Stimulated activated CD8-positive, alpha-beta memory T cell treated with anti-CD3 and anti-CD28 coated beads, Interleukin-12 subunit alpha, Interleukin-12 subunit beta, amount 100 ng/mL, for 1 hour (primary cell): ENCODE data around the gene FBXL4.
"Not testable (repeated sequence)": the region's sequence is repeated elsewhere in the genome, so short reads cannot be mapped to it uniquely, and the experiment has no call there.

Experiments
- DNase-seq: peaks from one replicate; pipeline ENCODE4 v3.0.0-alpha.2; 2020; ENCODE audit warnings: low read depth

The FBXL4 gene

GRCh38 chr6:98945311-98946115 is 2.2 kb downstream of the FBXL4 start:
- no peak for DNase-seq

DNA sequence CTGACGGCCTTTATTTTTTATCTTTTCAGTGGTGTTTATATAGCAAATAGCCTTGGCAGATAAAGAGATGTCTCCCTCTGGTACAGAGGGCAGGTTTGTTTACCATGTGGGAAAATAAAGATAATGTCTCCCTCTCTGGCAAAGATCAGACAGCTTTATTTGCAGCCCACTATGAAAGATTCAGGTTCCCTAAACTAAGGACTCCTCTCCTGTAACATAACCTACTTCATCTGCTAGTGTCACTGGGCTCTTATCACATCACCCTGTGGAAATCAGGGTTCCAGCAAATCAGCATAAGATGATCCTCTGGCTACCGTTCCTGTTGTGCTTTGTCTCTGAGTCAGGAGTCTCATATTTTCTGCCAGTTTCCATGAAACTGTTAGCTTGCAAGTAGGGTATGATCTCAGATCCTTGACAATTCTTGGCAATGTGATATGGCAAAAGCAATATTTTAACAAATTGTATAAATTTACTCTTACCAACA is 3.1 kb downstream of the FBXL4 start:
- DNase-seq: no peak

- DNase-seq: no peak
Measured at GRCh38 chr6:98944168-98944567, 3.6 kb downstream of the FBXL4 start.

GRCh38 chr6:98942263-98942803 is 5.4 kb downstream of the FBXL4 start:
- no peak for DNase-seq

DNA sequence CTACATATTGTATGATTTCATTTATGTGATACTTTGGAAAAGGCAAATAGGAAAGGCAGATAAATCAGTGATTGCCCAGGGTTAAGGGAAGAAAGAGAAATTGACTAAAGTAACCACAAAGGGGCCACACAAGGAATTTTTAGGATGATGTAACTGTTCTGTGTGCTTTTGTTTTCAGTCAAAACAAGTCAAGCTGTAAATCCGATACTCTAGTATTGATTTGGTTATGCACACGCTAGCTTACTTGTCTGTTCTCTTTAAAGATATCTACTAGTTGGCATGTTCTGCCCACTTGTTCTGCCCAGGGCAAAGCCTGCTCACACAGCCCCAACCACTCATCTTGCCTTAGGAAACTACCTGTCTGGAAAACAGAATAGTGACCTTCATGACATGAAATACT is 6.4 kb downstream of the FBXL4 start:
- DNase-seq: no peak

DNA sequence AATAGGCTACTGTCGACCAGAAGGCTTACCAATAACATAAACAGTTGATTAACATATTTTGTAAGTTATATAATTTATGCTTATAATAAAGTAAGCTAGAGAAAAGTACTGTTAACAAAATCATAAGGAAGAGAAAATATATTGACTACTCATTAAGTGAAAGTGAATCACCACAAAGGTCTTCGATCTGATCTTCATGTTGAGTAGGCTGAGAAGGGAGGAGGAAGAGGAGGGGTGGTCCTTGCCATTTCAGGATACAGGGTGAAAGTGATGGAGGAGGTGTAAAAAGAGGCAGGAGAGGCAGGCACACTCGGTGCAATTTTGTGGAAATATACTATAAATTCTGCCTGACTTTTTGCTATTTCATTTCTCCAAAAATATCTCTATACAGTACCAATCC is 10.4 kb downstream of the FBXL4 start:
- no peak for DNase-seq

DNA sequence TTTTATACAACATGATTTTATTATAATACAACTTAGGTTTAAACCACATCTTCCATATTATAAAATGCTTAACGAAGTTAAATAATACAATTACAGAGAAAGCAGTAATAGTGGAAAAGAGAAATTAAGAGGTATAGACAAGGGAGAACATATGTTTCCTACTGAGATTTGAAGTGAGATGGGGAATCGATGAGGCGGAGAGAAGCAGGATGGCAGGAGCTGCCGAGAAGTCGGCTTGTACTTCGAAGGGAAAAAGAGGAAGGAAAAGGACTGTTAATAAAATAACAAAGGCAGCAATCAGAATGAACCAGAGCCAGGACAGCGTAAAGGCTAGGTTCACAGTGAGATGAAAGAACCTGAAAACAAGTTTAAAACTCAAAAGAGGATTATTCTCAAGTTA is 15.4 kb downstream of the FBXL4 start:
- no peak for DNase-seq

- DNase-seq: no peak
Measured at GRCh38 chr6:98931696-98932095, 16.1 kb downstream of the FBXL4 start.

GRCh38 chr6:98929498-98930060 is 18.2 kb downstream of the FBXL4 start:
- no peak for DNase-seq

DNA sequence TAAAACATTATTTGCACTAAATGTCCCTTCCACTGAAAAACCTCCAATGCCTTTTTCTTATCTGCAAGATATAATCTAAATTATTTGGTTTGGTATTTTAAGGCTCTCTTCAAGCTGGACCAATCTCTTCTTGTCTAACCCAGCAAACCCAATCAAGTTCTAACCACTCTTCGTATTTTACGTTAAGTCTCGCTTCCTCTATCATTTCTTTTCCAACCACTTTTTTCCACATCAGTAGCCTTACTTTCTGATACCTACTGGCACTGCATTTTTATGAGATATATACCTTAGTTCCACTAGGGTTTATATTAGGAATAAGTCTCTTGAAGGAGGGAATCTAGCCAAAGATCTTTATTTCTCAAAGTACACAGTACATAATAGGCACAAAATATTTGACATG is 19.1 kb downstream of the FBXL4 start:
- no peak for DNase-seq

DNA sequence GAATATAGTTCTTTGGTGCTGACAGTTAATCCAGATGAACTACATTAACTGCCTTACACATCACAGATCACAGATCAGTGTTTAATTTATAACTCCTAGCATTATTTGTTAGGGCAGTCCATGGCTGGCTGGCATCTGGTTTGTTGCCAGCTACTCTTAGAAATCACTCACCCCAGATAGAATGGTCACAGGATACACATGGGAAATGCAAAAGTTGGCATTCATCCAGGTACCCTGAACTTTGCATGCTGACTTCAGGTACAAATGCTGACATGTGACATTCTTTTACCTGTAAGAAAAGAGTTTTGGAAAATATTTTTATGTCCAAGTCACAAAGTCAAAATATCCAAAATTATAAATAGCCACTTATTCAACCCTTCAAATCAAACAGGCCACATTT is 20.2 kb downstream of the FBXL4 start:
- DNase-seq: no peak

DNA sequence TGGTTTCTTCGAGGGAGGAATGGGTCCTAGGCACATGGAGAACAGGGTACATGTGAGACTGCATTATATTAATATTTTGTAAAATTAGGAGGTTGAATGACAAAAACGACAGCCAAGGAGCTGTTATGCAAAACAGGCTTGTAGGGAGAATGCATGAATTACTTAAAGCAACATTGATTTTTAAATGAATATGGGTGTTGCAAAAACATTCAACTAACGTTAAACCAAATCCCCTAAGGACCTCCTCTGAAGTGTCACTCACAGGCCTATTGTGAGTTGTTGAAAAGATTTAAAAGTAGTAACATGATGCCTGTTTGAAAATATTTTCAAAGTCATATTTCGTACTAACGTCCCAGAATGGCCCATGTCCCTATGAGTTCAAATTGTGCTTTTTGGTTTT is 21.9 kb downstream of the FBXL4 start:
- no peak for DNase-seq

DNA sequence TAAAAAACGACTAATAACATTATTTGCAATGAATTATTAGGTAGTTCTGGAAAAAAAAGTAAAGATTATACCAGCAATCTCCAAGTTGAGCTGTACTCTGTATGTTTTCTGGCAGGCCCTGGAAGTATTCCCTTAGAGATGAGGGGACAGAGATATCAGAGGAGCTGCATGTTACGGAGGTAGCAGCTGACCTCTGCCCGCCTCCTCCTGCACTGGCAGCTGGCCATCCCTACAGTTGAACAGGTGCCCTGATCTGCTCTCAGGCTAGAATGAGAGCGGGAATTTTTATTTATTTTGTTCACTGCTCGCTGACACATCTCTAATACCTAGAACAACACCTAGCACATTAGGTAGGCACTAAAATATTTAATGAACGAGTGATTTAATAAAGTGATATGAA is 23.1 kb downstream of the FBXL4 start:
- no peak for DNase-seq

DNA sequence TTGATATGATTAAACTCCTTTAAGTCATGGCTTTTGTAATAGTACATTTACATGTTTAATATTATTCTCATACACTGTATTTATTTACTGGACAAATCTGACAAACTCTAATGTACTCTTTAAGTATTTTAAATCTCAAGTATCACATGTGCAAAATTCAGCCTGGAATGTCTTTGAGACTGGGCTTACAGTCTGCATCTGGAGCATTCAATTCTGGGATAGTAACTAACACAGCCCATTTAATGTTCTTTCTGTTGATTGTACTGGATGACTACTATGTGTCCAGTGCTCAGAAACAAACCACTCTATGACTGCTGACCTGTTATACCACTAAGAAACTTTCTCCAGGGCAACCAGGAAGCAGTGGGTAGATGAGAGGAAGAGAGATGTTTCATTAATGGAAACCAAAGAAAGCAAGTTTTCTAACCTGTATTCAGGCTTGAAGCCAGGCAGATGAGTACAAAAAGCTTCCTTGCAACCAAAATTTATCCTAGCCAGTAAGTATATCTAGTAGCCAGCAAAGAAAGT is 26.8 kb downstream of the FBXL4 start:
- DNase-seq: no peak

- not testable (repeated sequence) for DNase-seq
Measured at GRCh38 chr6:98910946-98911345, 36.8 kb downstream of the FBXL4 start.

GRCh38 chr6:98909236-98909635 is 38.5 kb downstream of the FBXL4 start:
- no peak for DNase-seq

GRCh38 chr6:98906342-98906741 is 41.4 kb downstream of the FBXL4 start:
- DNase-seq: not testable (repeated sequence)

GRCh38 chr6:98905759-98906158 is 42.0 kb downstream of the FBXL4 start:
- DNase-seq: no peak

GRCh38 chr6:98904096-98904495 is 43.6 kb downstream of the FBXL4 start:
- DNase-seq: no peak

GRCh38 chr6:98900706-98901105 is 47.0 kb downstream of the FBXL4 start:
- DNase-seq: no peak

DNA sequence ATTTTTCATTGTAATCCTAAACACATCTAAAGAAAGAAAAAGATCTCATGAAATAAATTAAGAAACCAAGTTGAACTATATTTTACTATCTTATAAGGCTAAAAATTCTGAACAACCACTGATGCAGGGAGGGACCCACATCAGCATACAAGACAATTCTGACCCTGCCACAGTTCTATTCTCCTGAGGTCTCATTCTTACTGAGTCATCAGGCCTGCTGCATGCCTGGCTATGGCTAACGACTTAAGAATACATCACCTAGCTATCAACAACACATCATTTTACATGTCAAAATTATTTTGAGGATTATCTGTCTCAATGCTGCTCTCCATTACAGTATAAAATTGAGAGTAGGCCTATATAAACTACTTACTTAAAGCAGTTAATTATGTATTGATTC is 52.9 kb downstream of the FBXL4 start:
- no peak for DNase-seq

- DNase-seq: no peak
Measured at GRCh38 chr6:98887650-98888049, 60.1 kb downstream of the FBXL4 start.

DNA sequence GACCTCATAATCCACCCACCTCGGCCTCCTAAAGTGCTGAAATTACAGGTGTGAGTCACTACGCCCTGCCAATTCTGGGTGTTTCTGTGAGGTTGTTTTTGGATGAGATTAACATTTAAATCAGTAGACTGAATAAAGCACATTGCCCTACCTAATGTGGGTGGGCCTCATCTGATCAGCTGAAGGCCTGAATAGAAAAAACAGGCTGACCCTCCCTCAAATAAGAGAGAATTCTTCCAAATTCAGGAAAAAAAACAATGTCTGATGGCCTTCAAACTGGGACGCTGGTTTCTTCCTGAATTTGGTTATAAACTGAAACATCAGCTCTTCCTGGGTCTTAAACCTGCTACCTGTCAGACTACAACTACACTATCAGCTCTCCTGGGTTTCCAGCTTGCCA is 62.4 kb downstream of the FBXL4 start:
- no peak for DNase-seq
